ENCODE measurements around the gene LRMDA.

LRMDA gene

GRCh38 chr10:76172020-76172419 is 740.6 kb downstream of the LRMDA start:
- DNase-seq (ENCODE audit: low read depth): no peak

DNA sequence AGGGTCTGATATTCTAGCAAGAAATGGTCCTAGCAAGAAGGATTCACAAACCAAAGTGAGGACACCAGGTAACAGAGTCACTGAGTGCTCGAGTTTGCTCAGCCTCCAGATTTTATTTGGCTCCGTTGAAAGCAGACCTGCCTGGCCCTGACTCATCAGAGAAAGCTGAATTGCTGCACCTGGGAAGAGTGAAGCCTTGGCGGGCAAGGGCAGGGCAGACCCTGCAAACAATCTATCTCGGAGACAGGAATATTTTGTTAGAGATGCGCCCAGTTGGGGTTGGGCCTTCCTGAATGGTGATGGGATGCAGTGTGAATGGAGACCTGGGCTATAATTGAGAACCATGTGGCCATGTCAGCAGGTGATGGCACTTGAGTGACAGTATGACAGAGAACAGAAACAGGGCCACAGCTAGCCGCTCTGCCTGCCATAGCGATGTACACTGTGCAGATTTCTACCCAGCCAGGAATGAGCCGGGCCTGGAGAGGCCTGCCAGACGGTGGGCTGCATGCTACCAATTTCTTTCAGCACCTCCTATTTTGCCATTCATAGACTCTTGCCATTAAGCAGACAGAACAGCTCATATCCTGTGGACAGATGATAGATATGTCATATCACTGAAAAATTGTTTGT is 744.2 kb downstream of the LRMDA start:
- no peak for DNase-seq (ENCODE audit: low read depth)

GRCh38 chr10:76176166-76176550 is 744.7 kb downstream of the LRMDA start:
- DNase-seq (ENCODE audit: low read depth): no peak

- DNase-seq (ENCODE audit: low read depth): no peak
Measured at GRCh38 chr10:76177936-76178335, 746.5 kb downstream of the LRMDA start.

GRCh38 chr10:76178532-76179292 is 747.3 kb downstream of the LRMDA start:
- no peak for DNase-seq (ENCODE audit: low read depth)

DNA sequence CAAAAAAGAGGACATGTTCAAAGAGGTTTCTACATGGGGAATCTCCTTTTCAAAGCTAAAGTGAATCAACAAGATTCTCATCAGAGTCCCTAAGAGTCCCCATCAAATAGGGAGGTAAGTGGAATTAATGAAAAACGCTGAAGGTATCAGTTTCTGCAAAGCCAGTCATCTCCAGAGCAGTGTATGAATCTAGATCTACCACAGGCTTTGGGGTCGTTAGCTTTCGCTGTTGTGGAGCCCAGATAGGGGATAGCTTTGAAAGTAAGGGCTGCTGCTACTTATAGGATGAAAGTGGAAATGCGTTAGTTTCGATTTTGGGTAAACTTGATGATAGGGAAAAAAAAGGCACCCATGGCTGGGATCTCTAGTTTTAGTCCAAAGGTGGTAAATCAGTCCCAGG is 748.4 kb downstream of the LRMDA start:
- DNase-seq (ENCODE audit: low read depth): no peak

- DNase-seq (ENCODE audit: low read depth): no peak
Measured at GRCh38 chr10:76184647-76185046, 753.2 kb downstream of the LRMDA start.

DNA sequence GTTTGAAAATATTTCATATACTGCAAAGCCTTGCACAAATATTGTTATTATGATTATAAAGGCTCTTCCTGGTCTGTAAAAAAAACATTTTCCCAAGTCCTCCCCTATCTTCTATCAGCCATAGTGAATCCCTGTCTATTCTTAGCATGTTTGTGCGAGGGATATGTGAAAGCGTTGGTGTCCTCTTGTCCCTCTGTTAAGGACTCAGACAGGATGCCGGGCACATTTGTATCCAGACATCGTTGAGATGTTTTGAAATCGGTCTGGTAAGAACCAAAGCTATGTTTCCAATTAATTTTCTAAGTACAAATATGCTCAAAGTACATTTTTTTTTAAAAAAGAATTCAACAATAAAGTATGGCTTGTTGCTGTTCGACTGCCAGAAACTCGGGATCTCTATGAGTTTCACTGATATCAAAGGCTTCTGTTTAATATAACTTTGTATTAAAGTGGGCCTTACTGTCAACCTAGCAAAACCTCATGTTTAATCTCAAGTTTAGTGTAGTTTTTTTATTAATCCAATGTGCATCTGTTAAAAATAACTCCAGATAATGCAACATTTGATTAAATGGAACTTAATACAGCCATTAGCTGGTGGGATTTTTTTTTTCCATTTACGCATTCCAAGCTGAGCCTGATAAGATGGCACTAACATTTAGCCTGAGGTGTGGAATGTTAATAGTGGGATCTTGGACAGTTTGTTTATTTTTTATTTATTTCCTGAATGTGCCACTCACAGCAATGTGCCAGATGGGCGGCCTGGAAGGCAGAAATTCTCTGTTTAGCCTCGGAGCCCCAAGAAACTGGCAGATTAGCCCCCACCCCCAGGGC is 754.3 kb downstream of the LRMDA start:
- DNase-seq (ENCODE audit: low read depth): no peak

GRCh38 chr10:76188216-76188615 is 756.8 kb downstream of the LRMDA start:
- no peak for DNase-seq (ENCODE audit: low read depth)

DNA sequence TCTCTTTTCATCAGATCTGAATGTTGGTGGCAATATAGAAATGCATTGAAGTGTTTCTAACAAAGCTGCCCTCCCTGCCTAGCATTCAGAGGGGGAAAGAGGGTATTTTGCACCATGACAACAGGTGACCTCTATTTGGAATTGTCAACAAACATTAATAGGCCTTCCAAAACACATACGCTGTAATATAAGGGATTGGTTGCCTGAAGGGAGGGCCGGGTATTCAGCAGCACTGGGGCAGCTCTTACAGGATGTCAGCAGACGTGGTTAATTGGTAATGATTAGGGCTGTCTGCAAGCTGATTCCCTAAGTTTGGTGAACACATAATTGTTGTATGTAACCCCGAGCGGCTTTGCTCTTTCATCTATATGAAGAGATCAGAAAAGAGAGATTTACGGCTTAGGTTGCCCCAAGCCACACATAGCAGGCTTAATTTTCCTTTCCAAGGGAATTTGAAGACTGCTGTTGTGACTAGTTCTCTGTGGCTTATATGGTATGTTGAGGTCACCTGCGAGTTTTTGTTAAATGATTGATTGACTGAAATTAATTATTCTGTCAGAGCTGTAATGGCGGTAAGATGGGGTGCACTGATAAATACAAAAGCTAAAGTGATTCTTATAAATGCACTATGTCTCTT is 759.3 kb downstream of the LRMDA start:
- no peak for DNase-seq (ENCODE audit: low read depth)

- no peak for DNase-seq (ENCODE audit: low read depth)
Measured at GRCh38 chr10:76191336-76191735, 759.9 kb downstream of the LRMDA start.

GRCh38 chr10:76192151-76192550 is 760.7 kb downstream of the LRMDA start:
- DNase-seq (ENCODE audit: low read depth): no peak

DNA sequence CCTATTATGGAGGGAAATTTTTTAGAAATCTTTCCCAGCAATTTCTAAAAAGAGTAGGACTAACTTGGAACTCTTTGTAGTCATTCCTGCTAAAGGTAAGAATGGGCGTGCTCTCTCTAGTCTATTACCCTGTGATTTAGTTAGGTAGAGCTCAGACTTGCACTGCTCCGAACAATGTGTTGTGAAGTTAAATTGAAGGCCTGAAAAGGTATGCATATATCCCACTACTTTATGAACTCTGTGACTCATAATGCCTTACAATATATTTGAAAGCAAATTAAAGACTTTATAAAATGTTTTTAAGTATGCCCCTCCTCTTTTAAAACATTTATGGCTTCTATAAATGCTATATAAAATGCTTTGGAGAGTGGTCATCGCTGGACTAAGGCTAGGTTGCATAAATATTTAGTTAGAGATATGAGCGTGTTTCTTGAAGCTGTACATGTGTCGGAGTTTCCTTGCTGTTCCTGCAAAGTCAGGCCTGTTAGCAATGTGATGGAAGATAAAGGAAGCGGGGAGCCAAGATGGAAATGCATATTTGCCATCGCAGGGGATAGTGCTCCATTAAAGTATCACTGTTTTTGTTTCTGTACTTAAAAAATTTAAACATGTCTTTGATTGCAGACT is 761.4 kb downstream of the LRMDA start:
- DNase-seq (ENCODE audit: low read depth): no peak

GRCh38 chr10:76195654-76196390 is 764.4 kb downstream of the LRMDA start:
- DNase-seq (ENCODE audit: low read depth): no peak

GRCh38 chr10:76197293-76197692 is 765.9 kb downstream of the LRMDA start:
- no peak for DNase-seq (ENCODE audit: low read depth)

GRCh38 chr10:76198287-76199035 is 767.0 kb downstream of the LRMDA start:
- no peak for DNase-seq (ENCODE audit: low read depth)

DNA sequence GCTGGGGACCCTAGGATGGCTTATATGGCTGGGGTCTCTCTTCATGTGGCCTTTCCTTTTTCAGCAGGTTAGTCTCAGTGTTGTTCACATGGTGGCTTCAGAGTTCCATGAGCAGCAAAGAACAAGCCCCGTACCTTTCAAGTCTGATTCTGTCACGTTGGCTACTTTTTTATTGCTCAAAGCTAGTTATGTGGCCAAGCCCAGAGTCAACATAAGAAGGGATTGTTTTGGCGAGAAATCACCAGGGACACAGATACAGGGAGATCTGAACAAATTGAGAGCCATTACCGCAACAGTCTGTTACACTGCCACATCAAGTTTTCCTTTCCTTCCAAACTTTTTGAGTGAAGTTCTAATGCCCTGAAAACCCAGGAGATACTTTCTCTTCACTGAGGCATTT is 770.5 kb downstream of the LRMDA start:
- no peak for DNase-seq (ENCODE audit: low read depth)

DNA sequence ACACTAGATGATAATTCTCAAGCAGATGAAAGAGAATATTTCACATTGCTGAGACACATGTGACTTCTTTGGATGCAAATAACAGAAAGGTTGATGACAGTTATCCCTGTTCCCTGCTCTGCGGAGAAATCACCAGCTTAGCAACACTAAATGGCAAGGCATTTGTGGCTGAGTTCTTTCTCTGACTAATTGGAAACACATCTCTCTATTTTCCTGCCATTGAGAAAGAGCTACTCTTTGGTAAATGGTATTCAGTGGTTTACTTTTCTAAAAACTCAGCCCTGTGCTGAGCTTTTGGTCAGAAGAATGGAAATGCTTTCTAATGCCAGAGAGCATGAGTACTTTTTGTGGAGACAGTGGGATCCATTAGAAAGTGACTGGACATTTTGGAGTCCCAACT is 771.4 kb downstream of the LRMDA start:
- no peak for DNase-seq (ENCODE audit: low read depth)

DNA sequence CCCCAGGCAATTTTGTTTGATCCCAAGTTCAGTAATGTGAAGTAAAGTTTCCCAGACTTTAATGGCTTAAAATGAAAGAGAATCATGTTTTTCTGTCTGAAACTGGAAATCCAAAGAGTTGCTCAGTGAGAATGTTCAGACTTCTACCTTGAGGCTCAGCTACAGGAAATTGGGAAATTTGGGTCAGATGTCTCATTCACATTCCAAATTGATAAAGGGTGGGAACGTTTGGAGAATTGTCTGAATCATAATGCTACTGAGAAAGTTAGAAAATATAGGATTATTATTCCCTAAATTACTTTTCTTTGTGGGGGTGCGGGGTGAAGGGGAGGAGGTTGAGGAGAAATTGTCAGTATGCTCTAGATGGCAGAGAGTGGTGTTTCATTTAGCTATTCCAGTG is 773.9 kb downstream of the LRMDA start:
- no peak for DNase-seq (ENCODE audit: low read depth)

DNA sequence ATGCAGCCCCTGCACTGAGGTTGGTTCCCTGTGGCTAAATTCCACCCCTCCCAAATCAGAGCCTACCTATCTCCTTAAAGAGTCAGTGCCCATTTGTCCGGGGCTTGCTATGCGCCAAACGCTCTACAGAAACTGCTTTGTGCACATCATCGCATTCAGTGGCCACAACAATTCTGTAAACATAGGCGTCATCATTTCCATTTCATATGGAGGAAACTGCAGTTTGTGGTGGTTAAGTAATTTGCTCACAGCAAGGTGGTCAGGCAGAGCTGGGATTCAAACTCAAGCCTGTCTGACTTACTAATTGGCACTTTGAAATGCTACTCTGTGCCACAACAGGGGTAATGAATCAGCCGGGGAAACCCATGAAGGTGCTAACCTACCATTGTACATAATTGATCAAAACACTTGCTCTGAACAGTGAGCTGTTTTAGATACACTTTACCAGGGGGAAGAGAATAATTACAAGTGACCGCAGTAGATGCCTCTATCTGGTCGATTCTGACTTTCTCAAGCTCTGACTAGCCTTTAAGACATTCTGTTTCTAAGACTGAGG is 775.5 kb downstream of the LRMDA start:
- DNase-seq (ENCODE audit: low read depth): no peak

All from stimulated activated CD4-positive, alpha-beta T cell treated with anti-CD3 and anti-CD28 coated beads, Interleukin-2, amount 100 ng/mL, for 4 hours (primary cell).